Breast epithelium (tissue), 4 donors: ENCODE data around the gene PRKAB1. TPM values are rescaled to one million over a fixed set of nuclear protein-coding genes. Genes with fewer than 3 reads are reported as not detected.

ENCODE experiments used
- DNase-seq, 2 donors: peaks; one replicate each; pipeline ENCODE4 v3.0.0-alpha.2; 2019; ENCODE audit warnings: low spot score in 2 of 2
- H3K27ac ChIP-seq, 2 donors: fragments of 200-600 bp; sonication (generic) in 1 of 2; one replicate each; pipeline ENCODE4 v1.5.1; 2016 to 2019; ENCODE audit warnings: mild to moderate bottlenecking in 1 of 2
- H3K27me3 ChIP-seq, 2 donors: fragments of 200-600 bp; sonication (generic) in 1 of 2; one replicate each; pipeline versions ENCODE4 v1.5.1 to v1.6.0; 2017 to 2019; ENCODE audit warnings: control low read depth in 1 of 2, mild to moderate bottlenecking in 1 of 2
- H3K36me3 ChIP-seq: fragments of 200-600 bp; one replicate; pipeline ENCODE4 v1.5.1; 2019
- H3K4me1 ChIP-seq, 2 donors: fragments of 200-600 bp; sonication (generic); one replicate each; pipeline ENCODE4 v1.5.1; 2016 to 2019; ENCODE audit warnings: control low read depth in 1 of 2
- H3K4me3 ChIP-seq, 3 donors: fragments of 200-600 bp; sonication (generic); 1 replicate in 2 of 3; 2 replicates in 1 of 3; pipeline ENCODE4 v1.5.1; 2016 to 2019; ENCODE audit warnings: mild to moderate bottlenecking in 3 of 3, moderate library complexity in 2 of 3
- H3K9me3 ChIP-seq, 2 donors: fragments of 200-600 bp; sonication (generic) in 1 of 2; one replicate each; pipeline ENCODE4 v1.5.1; 2016 to 2019; ENCODE audit warnings: control low read depth in 1 of 2
- POLR2A ChIP-seq: fragments of 450-650 bp; IDR thresholded peaks from one replicate; pipeline ENCODE4 v1.6.1; 2016; ENCODE audit warnings: antibody characterized with exemption, mild to moderate bottlenecking, moderate library complexity
- POLR2AphosphoS5 ChIP-seq, 3 donors: sonication (generic); formaldehyde crosslinking; IDR thresholded peaks; one replicate each; pipeline ENCODE4 v1.6.1; 2017; ENCODE audit warnings: antibody characterized with exemption in 3 of 3
- intact Hi-C: fragments of 100-400 bp; cut with DNase I; formaldehyde crosslinking; loops from one replicate; pipeline ENCODE4 v1.15.1; 2023; ENCODE audit warnings: low total_unique reads
- total RNA-seq, 3 donors: library from RNA; depleted of rRNA; stranded (reverse); fragments of >200 nt; gene quantifications; one replicate each; pipeline ENCODE4 v1.1.0, GENCODE V29; 2016
- TF ChIP-seq, protein P1 (sequence below), 3 donors: fragments of 450-650 bp; IDR thresholded peaks; one replicate each; pipeline ENCODE4 v1.5.1; 2016 to 2017; ENCODE audit warnings: antibody characterized with exemption in 3 of 3, mild to moderate bottlenecking in 3 of 3, moderate library complexity in 3 of 3

The PRKAB1 gene
- total RNA-seq, 3 donors from 2014 or later = 20.2 to 39.0 (median 31.9) TPM

DNA sequence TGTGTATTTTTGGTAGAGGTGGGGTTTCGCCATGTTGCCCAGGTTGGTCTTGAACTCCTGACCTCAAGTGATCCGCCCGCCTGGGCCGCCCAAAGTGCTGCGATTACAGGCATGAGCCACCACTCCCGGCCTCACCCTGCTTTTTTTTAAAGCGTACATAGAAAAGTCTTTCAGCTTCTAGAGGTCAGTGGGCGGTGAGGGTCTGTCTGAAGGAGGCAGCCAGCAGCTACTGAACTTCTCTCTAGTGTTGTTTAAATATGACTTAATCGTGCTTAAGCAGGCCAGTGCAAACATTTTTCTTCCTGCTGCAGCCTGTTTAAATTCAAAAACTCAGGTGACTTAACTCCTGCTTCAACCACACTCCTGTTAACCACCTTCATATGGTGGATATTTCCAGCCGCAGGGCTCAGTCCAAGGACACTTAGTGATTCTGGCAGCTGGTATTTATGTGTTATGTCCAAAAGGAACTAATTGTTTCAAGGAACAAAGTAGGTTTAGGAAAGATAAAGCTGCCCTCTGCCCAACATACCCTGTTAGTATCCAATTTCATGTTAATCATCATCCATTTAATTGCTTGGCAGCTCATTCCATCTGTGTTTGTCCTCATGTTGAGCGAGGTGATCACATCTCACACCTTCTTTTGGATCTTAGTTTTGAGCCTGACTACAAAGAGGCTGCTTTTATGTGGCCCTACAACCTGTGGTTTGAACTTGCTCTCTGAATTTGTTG is 2.0 kb downstream of the PRKAB1 start:
- DNase-seq = no peak
- Histone ChIP-seq H3K36me3 (peaks cover 8% of the 10 kb centered on the region), H3K27ac (peak overlapping the region; percentile 19 to 73), H3K27me3 (no peaks in the 10 kb centered on the region), H3K4me1 (peaks cover 0 to 3% of the 10 kb centered on the region in 2 donors), H3K4me3 (peak overlapping the region in 1 of 3 donors; percentile 39), H3K9me3 (no peaks in the 10 kb centered on the region)
- intact Hi-C loops = no loop called here
- TF ChIP-seq POLR2AphosphoS5 (IDR thresholded peaks at IDR 0.05) (no peak), POLR2A (no peak)
- TF ChIP-seq, protein P1, sequence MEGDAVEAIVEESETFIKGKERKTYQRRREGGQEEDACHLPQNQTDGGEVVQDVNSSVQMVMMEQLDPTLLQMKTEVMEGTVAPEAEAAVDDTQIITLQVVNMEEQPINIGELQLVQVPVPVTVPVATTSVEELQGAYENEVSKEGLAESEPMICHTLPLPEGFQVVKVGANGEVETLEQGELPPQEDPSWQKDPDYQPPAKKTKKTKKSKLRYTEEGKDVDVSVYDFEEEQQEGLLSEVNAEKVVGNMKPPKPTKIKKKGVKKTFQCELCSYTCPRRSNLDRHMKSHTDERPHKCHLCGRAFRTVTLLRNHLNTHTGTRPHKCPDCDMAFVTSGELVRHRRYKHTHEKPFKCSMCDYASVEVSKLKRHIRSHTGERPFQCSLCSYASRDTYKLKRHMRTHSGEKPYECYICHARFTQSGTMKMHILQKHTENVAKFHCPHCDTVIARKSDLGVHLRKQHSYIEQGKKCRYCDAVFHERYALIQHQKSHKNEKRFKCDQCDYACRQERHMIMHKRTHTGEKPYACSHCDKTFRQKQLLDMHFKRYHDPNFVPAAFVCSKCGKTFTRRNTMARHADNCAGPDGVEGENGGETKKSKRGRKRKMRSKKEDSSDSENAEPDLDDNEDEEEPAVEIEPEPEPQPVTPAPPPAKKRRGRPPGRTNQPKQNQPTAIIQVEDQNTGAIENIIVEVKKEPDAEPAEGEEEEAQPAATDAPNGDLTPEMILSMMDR (IDR thresholded peaks at IDR 0.05) = no peak

DNA sequence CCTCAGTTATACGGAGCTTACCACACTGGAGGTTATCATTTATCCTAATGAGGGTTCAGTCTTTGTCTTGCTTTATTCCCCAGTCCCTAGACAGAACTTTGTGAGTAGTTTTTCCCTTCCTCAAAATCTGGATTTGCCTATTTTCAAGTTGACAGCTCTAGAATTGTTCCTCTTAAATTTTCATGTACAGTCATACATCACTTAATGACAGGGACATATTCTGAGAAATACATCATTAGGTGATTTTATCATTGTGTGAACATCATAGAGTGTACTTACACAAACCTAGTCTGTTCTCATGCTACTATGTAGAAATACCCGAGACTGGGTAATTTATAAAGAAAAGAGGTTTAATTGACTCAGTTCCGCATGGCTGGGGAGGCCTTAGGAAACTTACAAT is 3.1 kb downstream of the PRKAB1 start:
- no peak for DNase-seq
- peaks cover 0 to 3% of the 10 kb centered on the region in 2 donors for H3K4me1 ChIP-seq
- H3K36me3 ChIP-seq = peaks cover 8% of the 10 kb centered on the region
- intact Hi-C loops = no loop called here
- no peak overlapping the region for H3K27ac ChIP-seq
- TF ChIP-seq POLR2A (no peak), POLR2AphosphoS5 (IDR thresholded peaks at IDR 0.05) (no peak)
- TF ChIP-seq, protein P1 (IDR thresholded peaks at IDR 0.05) = no peak
- H3K4me3 ChIP-seq = no peak overlapping the region
- no peaks in the 10 kb centered on the region for H3K9me3 ChIP-seq
- no peaks in the 10 kb centered on the region for H3K27me3 ChIP-seq

DNA sequence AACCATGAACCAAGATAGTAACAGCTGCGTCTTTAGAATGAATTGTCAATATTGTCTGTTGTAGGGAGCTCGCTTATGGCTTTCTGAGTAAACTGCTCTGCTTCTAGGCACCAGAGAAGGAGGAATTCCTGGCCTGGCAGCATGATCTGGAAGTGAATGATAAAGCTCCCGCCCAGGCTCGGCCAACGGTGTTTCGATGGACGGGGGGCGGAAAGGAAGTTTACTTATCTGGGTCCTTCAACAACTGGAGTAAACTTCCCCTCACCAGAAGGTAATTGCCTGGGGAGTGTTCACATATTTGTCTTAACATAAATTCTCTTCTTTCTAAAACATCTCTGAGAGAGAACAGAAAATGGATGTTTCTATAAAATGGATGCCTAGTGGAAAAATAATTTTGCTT is 4.3 kb downstream of the PRKAB1 start:
- no peak for DNase-seq
- H3K27ac ChIP-seq = peak overlapping the region in 1 of 2 donors; percentile 78
- intact Hi-C loops = no loop called here
- H3K4me3 ChIP-seq = no peak overlapping the region
- H3K9me3 ChIP-seq = no peaks in the 10 kb centered on the region
- peaks cover 8% of the 10 kb centered on the region for H3K36me3 ChIP-seq
- TF ChIP-seq, protein P1 (IDR thresholded peaks at IDR 0.05) = no peak
- no peak for TF ChIP-seq POLR2A
- TF ChIP-seq POLR2AphosphoS5 (IDR thresholded peaks at IDR 0.05) = no peak
- H3K27me3 ChIP-seq = no peaks in the 10 kb centered on the region
- peaks cover 0 to 1% of the 10 kb centered on the region in 2 donors for H3K4me1 ChIP-seq

DNA sequence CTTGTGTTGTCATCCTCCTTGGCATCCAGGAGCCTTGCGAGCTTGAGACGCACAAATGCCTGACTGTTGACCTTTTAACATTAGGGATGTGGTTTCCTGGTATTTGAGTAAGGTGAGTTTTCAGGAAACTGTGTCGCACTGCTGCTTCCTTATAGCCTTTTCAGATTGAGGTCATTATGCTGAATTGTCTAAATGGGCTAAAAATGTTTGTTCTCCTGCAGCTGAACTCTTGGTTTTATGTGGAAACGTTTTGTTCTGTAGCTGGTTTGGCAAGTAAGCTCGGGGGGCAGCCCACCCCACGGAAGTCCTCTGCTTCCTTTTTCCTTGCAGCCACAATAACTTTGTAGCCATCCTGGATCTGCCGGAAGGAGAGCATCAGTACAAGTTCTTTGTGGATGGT is 5.7 kb downstream of the PRKAB1 start:
- H3K9me3 ChIP-seq = no peaks in the 10 kb centered on the region

DNA sequence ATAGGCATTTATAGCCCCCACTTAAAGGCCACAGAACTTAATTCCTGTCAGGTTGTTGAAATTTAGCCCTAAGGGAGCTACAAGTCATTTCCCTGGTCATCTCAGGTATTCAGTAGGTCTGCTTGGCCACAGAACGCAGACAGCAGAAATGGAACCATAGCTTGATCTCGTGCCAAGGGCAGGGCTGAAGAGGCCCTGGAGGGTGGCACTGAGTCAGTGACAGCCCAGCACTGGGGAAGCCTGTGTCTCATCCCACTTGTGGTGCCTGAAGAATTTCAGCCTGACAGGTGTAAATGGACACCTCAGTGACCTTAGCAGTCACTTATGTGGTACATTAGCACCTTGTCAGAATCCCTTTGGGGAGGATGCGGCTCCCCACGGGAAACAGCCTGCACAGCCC is 6.6 kb downstream of the PRKAB1 start:
- Histone ChIP-seq H3K36me3 (peaks cover 14% of the 10 kb centered on the region), H3K4me1 (no peaks in the 10 kb centered on the region)
- intact Hi-C loops = no loop called here

More for the DNA sequence above, 5.7 kb downstream of the PRKAB1 start:
- DNase-seq = no peak
- H3K4me3 ChIP-seq = no peak overlapping the region
- intact Hi-C loops = no loop called here
- peaks cover 13% of the 10 kb centered on the region for H3K36me3 ChIP-seq
- TF ChIP-seq, protein P1 (IDR thresholded peaks at IDR 0.05) = no peak
- TF ChIP-seq POLR2A = no peak
- TF ChIP-seq POLR2AphosphoS5 (IDR thresholded peaks at IDR 0.05) = peak in 1 of 3 donors; percentile 28
- H3K27ac ChIP-seq = peak overlapping the region; percentile 46 to 78
- H3K27me3 ChIP-seq = no peaks in the 10 kb centered on the region
- H3K4me1 ChIP-seq = no peaks in the 10 kb centered on the region

More for the DNA sequence above, 6.6 kb downstream of the PRKAB1 start:
- H3K27me3 ChIP-seq = no peaks in the 10 kb centered on the region
- DNase-seq = no peak
- TF ChIP-seq POLR2AphosphoS5 (IDR thresholded peaks at IDR 0.05) (no peak), POLR2A (no peak)
- TF ChIP-seq, protein P1 (IDR thresholded peaks at IDR 0.05) = no peak
- H3K27ac ChIP-seq = peak overlapping the region; percentile 13 to 78
- no peaks in the 10 kb centered on the region for H3K9me3 ChIP-seq
- no peak overlapping the region for H3K4me3 ChIP-seq
